SK-N-SH (cell line): ENCODE measurements around the gene CENPU. TPM values are rescaled to one million over a fixed set of nuclear protein-coding genes. Genes with fewer than 3 reads are reported as not detected.

ENCODE experiments used
- CTCF ChIA-PET: fragments of 300-600, 350-600 bp; formaldehyde crosslinking; extraction: SDS; loops from one replicate; lab custom pipeline; 2021; lab: Yijun Ruan, JAX
- POLR2A ChIA-PET: fragments of 350-600 bp; sonication (Branson Sonifier 250); formaldehyde crosslinking; extraction: SDS; loops from one replicate; lab custom pipeline; 2020; ENCODE audit warnings: antibody characterized with exemption, inconsistent platforms; lab: Yijun Ruan, JAX
- DNase-seq: peaks from one replicate; pipeline ENCODE4 v3.0.0; 2012
- H2AFZ ChIP-seq: fragments of 200-600 bp; sonication (generic); 2 replicates; pipeline ENCODE4 v1.8.1; 2016; ENCODE audit warnings: antibody characterized with exemption, mild to moderate bottlenecking, low read depth
- H3F3A ChIP-seq: fragments of 200-600 bp; sonication (generic); replicated peaks from 2 replicates; pipeline ENCODE3; 2016; ENCODE audit warnings: antibody characterized with exemption, mild to moderate bottlenecking; ENCODE audit not compliant: insufficient read depth
- H3K27ac ChIP-seq, 2 experiments: fragments of 200-500 bp in 1 of 2; fragments of 200-600 bp in 1 of 2; sonication (Bioruptor generic) in 1 of 2; sonication (generic), shearing (Covaris generic) in 1 of 2; 2 replicates each; pipeline versions ENCODE4 v1.5.1 to v1.6.1; 2014 to 2016; ENCODE audit warnings: low read depth in 2 of 2, inconsistent platforms in 1 of 2, low read length in 1 of 2, mild to moderate bottlenecking in 1 of 2, mixed read lengths in 1 of 2
- H3K27me3 ChIP-seq: fragments of 200-600 bp; sonication (generic), shearing (Covaris generic); 2 replicates; pipeline ENCODE4 v1.6.1; 2016; ENCODE audit warnings: mixed run types; ENCODE audit not compliant: insufficient read depth
- H3K36me3 ChIP-seq, 2 experiments: fragments of 200-500 bp in 1 of 2; fragments of 200-600 bp in 1 of 2; sonication (Bioruptor generic) in 1 of 2; sonication (generic) in 1 of 2; replicated peaks in 1 of 2; 2 replicates each; pipeline versions ENCODE3 to v1.5.1; 2014 to 2016; ENCODE audit warnings: low read length in 1 of 2, mild to moderate bottlenecking in 1 of 2; ENCODE audit not compliant: insufficient read depth in 2 of 2, control insufficient read depth in 1 of 2
- H3K4me1 ChIP-seq, 2 experiments: fragments of 200-500 bp in 1 of 2; fragments of 200-600 bp in 1 of 2; sonication (Bioruptor generic) in 1 of 2; sonication (generic), shearing (Covaris generic) in 1 of 2; 2 replicates each; pipeline versions ENCODE4 v1.5.1 to v1.6.1; 2014 to 2016; ENCODE audit warnings: low read depth in 1 of 2, low read length in 1 of 2, mixed run types in 1 of 2; ENCODE audit not compliant: insufficient read depth in 2 of 2, control insufficient read depth in 1 of 2
- H3K4me2 ChIP-seq: fragments of 200-600 bp; sonication (generic), shearing (Covaris generic); 2 replicates; pipeline ENCODE4 v1.6.1; 2017; ENCODE audit warnings: mixed run types
- H3K4me3 ChIP-seq, 2 experiments: fragments of 200-500 bp in 1 of 2; fragments of 200-600 bp in 1 of 2; sonication (Bioruptor generic) in 1 of 2; sonication (generic), shearing (Covaris generic) in 1 of 2; 2 replicates each; pipeline versions ENCODE4 v1.5.1 to v1.8.1; 2014 to 2016; ENCODE audit warnings: low read depth in 2 of 2, inconsistent platforms in 1 of 2, low read length in 1 of 2, mild to moderate bottlenecking in 1 of 2, mixed read lengths in 1 of 2, moderate library complexity in 1 of 2
- H3K79me2 ChIP-seq: fragments of 200-600 bp; sonication (generic); 2 replicates; pipeline ENCODE4 v1.8.1; 2017; ENCODE audit warnings: mild to moderate bottlenecking; ENCODE audit not compliant: insufficient read depth
- H3K9ac ChIP-seq: fragments of 200-600 bp; sonication (generic); 2 replicates; pipeline ENCODE4 v1.6.1; 2017; ENCODE audit warnings: mixed run types
- H3K9me2 ChIP-seq: fragments of 200-600 bp; sonication (generic); 2 replicates; pipeline ENCODE4 v1.6.1; 2017; ENCODE audit warnings: mixed run types
- H3K9me3 ChIP-seq: fragments of 200-600 bp; sonication (generic); 2 replicates; pipeline ENCODE4 v1.6.1; 2017; ENCODE audit warnings: mixed run types, mild to moderate bottlenecking, moderate library complexity
- H4K20me1 ChIP-seq: fragments of 200-600 bp; sonication (generic); 2 replicates; pipeline ENCODE4 v1.6.1; 2017; ENCODE audit warnings: mild to moderate bottlenecking, mixed run types; ENCODE audit not compliant: insufficient read depth
- FOXJ3 ChIP-seq: sonication (generic); formaldehyde crosslinking; IDR thresholded peaks from 2 replicates; pipeline ENCODE4 v1.5.1; 2020; ENCODE audit warnings: mild to moderate bottlenecking, missing genetic modification reagents
- GATA2 ChIP-seq: sonication (generic); formaldehyde crosslinking; IDR thresholded peaks from 2 replicates; pipeline ENCODE4 v1.5.0; 2020; ENCODE audit warnings: mild to moderate bottlenecking, missing genetic modification reagents
- MXI1 ChIP-seq: IDR thresholded peaks from 2 replicates; pipeline ENCODE4 v1.6.1; 2012; ENCODE audit warnings: mild to moderate bottlenecking, low read depth, low read length, improper control_type of control experiment
- NFIC ChIP-seq: IDR thresholded peaks from 2 replicates; pipeline ENCODE4 v1.4.0; 2012; ENCODE audit warnings: borderline replicate concordance
- NRF1 ChIP-seq: IDR thresholded peaks from 2 replicates; pipeline ENCODE4 v1.6.1; 2012; ENCODE audit warnings: low read depth, mild to moderate bottlenecking, low read length
- RXRA ChIP-seq: IDR thresholded peaks from 2 replicates; pipeline ENCODE4 v1.4.0; 2012; ENCODE audit warnings: low read depth, mild to moderate bottlenecking, borderline replicate concordance
- SIN3A ChIP-seq: IDR thresholded peaks from 2 replicates; pipeline ENCODE4 v1.6.1; 2012; ENCODE audit warnings: low read depth, mild to moderate bottlenecking, low read length, moderate library complexity, borderline replicate concordance
- SMC3 ChIP-seq: IDR thresholded peaks from 2 replicates; pipeline ENCODE4 v1.6.1; 2012; ENCODE audit warnings: low read depth, low read length, improper control_type of control experiment
- TAF1 ChIP-seq: IDR thresholded peaks from 2 replicates; pipeline ENCODE4 v1.6.1; 2012; ENCODE audit warnings: low read depth, mild to moderate bottlenecking, low read length, moderate library complexity, borderline replicate concordance
- WGBS: methylation state at CpG from one replicate; pipeline ENCODE4 v1.1.6; 2017; ENCODE audit warnings: low lambda C conversion rate; 5-methylcytosine and 5-hydroxymethylcytosine counted together
- polyA plus RNA-seq, 3 experiments: library from polyadenylated mRNA; depleted of rRNA; stranded (reverse); fragments of >200 nt; gene quantifications; 2 replicates each; pipeline ENCODE4 v1.2.3, GENCODE V29; 2012
- TF ChIP-seq, protein P1 (sequence below): IDR thresholded peaks from 2 replicates; pipeline ENCODE4 v1.4.0; 2012; ENCODE audit warnings: low read depth, borderline replicate concordance
- TF ChIP-seq, protein P2 (sequence below): fragments of 150-350 bp; IDR thresholded peaks from 2 replicates; pipeline ENCODE4 v1.6.1; 2016; ENCODE audit warnings: mild to moderate bottlenecking, low read depth, low read length
- TF ChIP-seq, protein P3 (sequence below): IDR thresholded peaks from 2 replicates; pipeline ENCODE4 v1.4.0; 2012; ENCODE audit warnings: low read depth
- TF ChIP-seq, protein P4 (sequence below): IDR thresholded peaks from 2 replicates; pipeline ENCODE4; 2012
- TF ChIP-seq, protein P5 (sequence below): IDR thresholded peaks from 2 replicates; pipeline ENCODE4 v1.4.0; 2012; ENCODE audit warnings: low read depth, borderline replicate concordance
- TF ChIP-seq, protein P6 (sequence below): fragments of 200-600 bp; sonication (generic); IDR thresholded peaks from 2 replicates; pipeline ENCODE4 v1.6.1; 2017; ENCODE audit warnings: antibody characterized with exemption, mild to moderate bottlenecking, moderate library complexity
- TF ChIP-seq, protein P7 (sequence below): IDR thresholded peaks from 2 replicates; pipeline ENCODE4 v1.6.1; 2012; ENCODE audit warnings: mild to moderate bottlenecking, low read depth, low read length, moderate library complexity
- TF ChIP-seq, protein P8 (sequence below): fragments of 150-350 bp; IDR thresholded peaks from 2 replicates; pipeline ENCODE4 v1.6.1; 2017; ENCODE audit warnings: antibody characterized with exemption, low read length, low read depth, borderline replicate concordance

The CENPU gene
- polyA plus RNA-seq, 1 of the 3 experiments (the other 2 are of a cell fraction) = 8.7 TPM

DNA sequence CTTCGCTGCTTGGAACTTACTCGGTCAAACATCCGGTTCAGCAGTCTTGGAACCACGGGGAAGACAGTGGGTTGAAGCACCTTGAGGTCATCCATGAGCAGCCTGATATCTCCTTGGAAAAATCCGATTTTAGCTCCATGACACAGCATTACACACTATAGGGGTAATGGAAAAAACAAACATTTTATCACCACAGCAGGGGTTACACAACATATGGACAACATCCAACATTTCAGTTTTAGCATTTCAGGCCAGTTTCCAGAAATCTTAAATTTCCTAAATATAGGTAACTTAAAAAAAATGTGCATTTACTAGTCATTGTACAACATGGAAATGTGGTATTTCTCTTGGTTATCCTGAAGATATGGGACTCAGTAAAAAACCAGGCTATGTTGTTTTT is 34.4 kb upstream of the CENPU start:
- H3K79me2 ChIP-seq = no peaks in the 10 kb centered on the region
- no peak overlapping the region for H3K27ac ChIP-seq
- H3K9me3 ChIP-seq = no peaks in the 10 kb centered on the region
- H3K9ac ChIP-seq = no peak overlapping the region
- ChIA-PET CTCF (no interaction called here), POLR2A (no interaction called here)
- TF ChIP-seq SMC3 = no peak
- TF ChIP-seq, protein P1, sequence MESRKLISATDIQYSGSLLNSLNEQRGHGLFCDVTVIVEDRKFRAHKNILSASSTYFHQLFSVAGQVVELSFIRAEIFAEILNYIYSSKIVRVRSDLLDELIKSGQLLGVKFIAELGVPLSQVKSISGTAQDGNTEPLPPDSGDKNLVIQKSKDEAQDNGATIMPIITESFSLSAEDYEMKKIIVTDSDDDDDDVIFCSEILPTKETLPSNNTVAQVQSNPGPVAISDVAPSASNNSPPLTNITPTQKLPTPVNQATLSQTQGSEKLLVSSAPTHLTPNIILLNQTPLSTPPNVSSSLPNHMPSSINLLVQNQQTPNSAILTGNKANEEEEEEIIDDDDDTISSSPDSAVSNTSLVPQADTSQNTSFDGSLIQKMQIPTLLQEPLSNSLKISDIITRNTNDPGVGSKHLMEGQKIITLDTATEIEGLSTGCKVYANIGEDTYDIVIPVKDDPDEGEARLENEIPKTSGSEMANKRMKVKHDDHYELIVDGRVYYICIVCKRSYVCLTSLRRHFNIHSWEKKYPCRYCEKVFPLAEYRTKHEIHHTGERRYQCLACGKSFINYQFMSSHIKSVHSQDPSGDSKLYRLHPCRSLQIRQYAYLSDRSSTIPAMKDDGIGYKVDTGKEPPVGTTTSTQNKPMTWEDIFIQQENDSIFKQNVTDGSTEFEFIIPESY = no peak
- TF ChIP-seq TAF1 = no peak
- TF ChIP-seq, protein P2, sequence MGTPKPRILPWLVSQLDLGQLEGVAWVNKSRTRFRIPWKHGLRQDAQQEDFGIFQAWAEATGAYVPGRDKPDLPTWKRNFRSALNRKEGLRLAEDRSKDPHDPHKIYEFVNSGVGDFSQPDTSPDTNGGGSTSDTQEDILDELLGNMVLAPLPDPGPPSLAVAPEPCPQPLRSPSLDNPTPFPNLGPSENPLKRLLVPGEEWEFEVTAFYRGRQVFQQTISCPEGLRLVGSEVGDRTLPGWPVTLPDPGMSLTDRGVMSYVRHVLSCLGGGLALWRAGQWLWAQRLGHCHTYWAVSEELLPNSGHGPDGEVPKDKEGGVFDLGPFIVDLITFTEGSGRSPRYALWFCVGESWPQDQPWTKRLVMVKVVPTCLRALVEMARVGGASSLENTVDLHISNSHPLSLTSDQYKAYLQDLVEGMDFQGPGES = no peak
- TF ChIP-seq NFIC = no peak
- TF ChIP-seq RXRA = no peak
- TF ChIP-seq, protein P3, sequence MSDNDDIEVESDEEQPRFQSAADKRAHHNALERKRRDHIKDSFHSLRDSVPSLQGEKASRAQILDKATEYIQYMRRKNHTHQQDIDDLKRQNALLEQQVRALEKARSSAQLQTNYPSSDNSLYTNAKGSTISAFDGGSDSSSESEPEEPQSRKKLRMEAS = no peak
- TF ChIP-seq, protein P4, sequence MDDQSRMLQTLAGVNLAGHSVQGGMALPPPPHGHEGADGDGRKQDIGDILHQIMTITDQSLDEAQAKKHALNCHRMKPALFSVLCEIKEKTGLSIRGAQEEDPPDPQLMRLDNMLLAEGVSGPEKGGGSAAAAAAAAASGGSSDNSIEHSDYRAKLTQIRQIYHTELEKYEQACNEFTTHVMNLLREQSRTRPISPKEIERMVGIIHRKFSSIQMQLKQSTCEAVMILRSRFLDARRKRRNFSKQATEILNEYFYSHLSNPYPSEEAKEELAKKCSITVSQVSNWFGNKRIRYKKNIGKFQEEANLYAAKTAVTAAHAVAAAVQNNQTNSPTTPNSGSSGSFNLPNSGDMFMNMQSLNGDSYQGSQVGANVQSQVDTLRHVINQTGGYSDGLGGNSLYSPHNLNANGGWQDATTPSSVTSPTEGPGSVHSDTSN = no peak
- TF ChIP-seq, protein P5, sequence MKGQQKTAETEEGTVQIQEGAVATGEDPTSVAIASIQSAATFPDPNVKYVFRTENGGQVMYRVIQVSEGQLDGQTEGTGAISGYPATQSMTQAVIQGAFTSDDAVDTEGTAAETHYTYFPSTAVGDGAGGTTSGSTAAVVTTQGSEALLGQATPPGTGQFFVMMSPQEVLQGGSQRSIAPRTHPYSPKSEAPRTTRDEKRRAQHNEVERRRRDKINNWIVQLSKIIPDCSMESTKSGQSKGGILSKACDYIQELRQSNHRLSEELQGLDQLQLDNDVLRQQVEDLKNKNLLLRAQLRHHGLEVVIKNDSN = no peak
- TF ChIP-seq MXI1 = no peak
- TF ChIP-seq FOXJ3 (CRISPR knock-in tag) = no peak
- TF ChIP-seq SIN3A = no peak
- no peak for TF ChIP-seq NRF1
- TF ChIP-seq, protein P6, sequence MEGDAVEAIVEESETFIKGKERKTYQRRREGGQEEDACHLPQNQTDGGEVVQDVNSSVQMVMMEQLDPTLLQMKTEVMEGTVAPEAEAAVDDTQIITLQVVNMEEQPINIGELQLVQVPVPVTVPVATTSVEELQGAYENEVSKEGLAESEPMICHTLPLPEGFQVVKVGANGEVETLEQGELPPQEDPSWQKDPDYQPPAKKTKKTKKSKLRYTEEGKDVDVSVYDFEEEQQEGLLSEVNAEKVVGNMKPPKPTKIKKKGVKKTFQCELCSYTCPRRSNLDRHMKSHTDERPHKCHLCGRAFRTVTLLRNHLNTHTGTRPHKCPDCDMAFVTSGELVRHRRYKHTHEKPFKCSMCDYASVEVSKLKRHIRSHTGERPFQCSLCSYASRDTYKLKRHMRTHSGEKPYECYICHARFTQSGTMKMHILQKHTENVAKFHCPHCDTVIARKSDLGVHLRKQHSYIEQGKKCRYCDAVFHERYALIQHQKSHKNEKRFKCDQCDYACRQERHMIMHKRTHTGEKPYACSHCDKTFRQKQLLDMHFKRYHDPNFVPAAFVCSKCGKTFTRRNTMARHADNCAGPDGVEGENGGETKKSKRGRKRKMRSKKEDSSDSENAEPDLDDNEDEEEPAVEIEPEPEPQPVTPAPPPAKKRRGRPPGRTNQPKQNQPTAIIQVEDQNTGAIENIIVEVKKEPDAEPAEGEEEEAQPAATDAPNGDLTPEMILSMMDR = no peak
- TF ChIP-seq, protein P7, sequence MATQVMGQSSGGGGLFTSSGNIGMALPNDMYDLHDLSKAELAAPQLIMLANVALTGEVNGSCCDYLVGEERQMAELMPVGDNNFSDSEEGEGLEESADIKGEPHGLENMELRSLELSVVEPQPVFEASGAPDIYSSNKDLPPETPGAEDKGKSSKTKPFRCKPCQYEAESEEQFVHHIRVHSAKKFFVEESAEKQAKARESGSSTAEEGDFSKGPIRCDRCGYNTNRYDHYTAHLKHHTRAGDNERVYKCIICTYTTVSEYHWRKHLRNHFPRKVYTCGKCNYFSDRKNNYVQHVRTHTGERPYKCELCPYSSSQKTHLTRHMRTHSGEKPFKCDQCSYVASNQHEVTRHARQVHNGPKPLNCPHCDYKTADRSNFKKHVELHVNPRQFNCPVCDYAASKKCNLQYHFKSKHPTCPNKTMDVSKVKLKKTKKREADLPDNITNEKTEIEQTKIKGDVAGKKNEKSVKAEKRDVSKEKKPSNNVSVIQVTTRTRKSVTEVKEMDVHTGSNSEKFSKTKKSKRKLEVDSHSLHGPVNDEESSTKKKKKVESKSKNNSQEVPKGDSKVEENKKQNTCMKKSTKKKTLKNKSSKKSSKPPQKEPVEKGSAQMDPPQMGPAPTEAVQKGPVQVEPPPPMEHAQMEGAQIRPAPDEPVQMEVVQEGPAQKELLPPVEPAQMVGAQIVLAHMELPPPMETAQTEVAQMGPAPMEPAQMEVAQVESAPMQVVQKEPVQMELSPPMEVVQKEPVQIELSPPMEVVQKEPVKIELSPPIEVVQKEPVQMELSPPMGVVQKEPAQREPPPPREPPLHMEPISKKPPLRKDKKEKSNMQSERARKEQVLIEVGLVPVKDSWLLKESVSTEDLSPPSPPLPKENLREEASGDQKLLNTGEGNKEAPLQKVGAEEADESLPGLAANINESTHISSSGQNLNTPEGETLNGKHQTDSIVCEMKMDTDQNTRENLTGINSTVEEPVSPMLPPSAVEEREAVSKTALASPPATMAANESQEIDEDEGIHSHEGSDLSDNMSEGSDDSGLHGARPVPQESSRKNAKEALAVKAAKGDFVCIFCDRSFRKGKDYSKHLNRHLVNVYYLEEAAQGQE = no peak
- TF ChIP-seq GATA2 (CRISPR knock-in tag) = no peak
- TF ChIP-seq, protein P8, sequence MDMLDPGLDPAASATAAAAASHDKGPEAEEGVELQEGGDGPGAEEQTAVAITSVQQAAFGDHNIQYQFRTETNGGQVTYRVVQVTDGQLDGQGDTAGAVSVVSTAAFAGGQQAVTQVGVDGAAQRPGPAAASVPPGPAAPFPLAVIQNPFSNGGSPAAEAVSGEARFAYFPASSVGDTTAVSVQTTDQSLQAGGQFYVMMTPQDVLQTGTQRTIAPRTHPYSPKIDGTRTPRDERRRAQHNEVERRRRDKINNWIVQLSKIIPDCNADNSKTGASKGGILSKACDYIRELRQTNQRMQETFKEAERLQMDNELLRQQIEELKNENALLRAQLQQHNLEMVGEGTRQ = no peak
- no peaks in the 10 kb centered on the region for H3K9me2 ChIP-seq
- H3K4me2 ChIP-seq = no peak overlapping the region
- no peak for DNase-seq
- H2AFZ ChIP-seq = no peak overlapping the region
- H3K36me3 ChIP-seq = peaks cover 13 to 31% of the 10 kb centered on the region in 2 experiments
- 87% methylated on average over 2 of the region's 5 CpGs for WGBS
- H3F3A ChIP-seq = no peaks in the 10 kb centered on the region
- H4K20me1 ChIP-seq = no peaks in the 10 kb centered on the region
- H3K4me1 ChIP-seq = no peaks in the 10 kb centered on the region
- H3K27me3 ChIP-seq = no peaks in the 10 kb centered on the region
- H3K4me3 ChIP-seq = no peak overlapping the region
